Uterus (tissue), 4 donors: ENCODE measurements around the gene TMEM156. TPM values are rescaled to one million over a fixed set of nuclear protein-coding genes. Genes with fewer than 3 reads are reported as not detected.

Experiments
- DNase-seq, 2 donors: peaks; one replicate each; pipeline ENCODE4 v3.0.0-alpha.2; 2019 to 2020
- H3K27ac ChIP-seq, 2 donors: fragments of 200-600 bp; sonication (generic); 1 replicate in 1 of 2; 2 replicates in 1 of 2; pipeline ENCODE4 v1.5.1; 2016 to 2018
- H3K27me3 ChIP-seq, 2 donors: fragments of 200-600 bp; sonication (generic); one replicate each; pipeline ENCODE4 v1.5.1; 2018 to 2019; ENCODE audit warnings: control low read depth in 1 of 2
- H3K36me3 ChIP-seq, 2 donors: fragments of 200-600 bp; sonication (generic); one replicate each; pipeline ENCODE4 v1.5.1; 2019; ENCODE audit warnings: control low read depth in 1 of 2
- H3K4me1 ChIP-seq, 2 donors: fragments of 200-600 bp; sonication (generic); one replicate each; pipeline ENCODE4 v1.5.1; 2018 to 2019; ENCODE audit warnings: control low read depth in 1 of 2
- H3K4me3 ChIP-seq, 2 donors: fragments of 200-600 bp; sonication (generic); 1 replicate in 1 of 2; 2 replicates in 1 of 2; pipeline ENCODE4 v1.5.1; 2018 to 2019; ENCODE audit warnings: mild to moderate bottlenecking in 1 of 2
- H3K9me3 ChIP-seq, 2 donors: fragments of 200-600 bp; sonication (generic); one replicate each; pipeline ENCODE4 v1.5.1; 2019; ENCODE audit warnings: control low read depth in 1 of 2
- CTCF ChIP-seq, 4 experiments: fragments of 200-600 bp in 2 of 4; fragments of 450-650 bp in 2 of 4; sonication (generic) in 2 of 4; IDR thresholded peaks; one replicate each; pipeline ENCODE4 v1.5.1; 2016 to 2019; ENCODE audit warnings: antibody characterized with exemption in 4 of 4, mild to moderate bottlenecking in 2 of 4, moderate library complexity in 1 of 4
- POLR2A ChIP-seq, 2 donors: fragments of 450-650 bp; IDR thresholded peaks; one replicate each; pipeline ENCODE4 v1.6.1; 2016; ENCODE audit warnings: antibody characterized with exemption in 2 of 2, mild to moderate bottlenecking in 1 of 2, moderate library complexity in 1 of 2
- intact Hi-C: fragments of 100-400 bp; cut with DNase I; formaldehyde crosslinking; loops from one replicate; pipeline ENCODE4 v1.15.1; 2023; ENCODE audit warnings: low total_unique reads
- total RNA-seq, 4 donors: library from RNA; depleted of rRNA in 3 of 4; stranded (reverse); fragments of >200 nt in 3 of 4; gene quantifications; one replicate each; pipeline versions ENCODE4 v1.1.0 to v1.2.4, GENCODE V29; 2014 to 2023
- donor health status: DM: yes; HTN: yes; CAD: no.

Gene TMEM156
- total RNA-seq, 4 donors from 2014 or later: 0.37 to 0.41 TPM; not detected in 2

- DNase-seq: peak; percentile 92 to 95
- Histone ChIP-seq H3K27me3 (no peaks in the 10 kb centered on the region), H3K36me3 (no peaks in the 10 kb centered on the region), H3K4me3 (peak overlapping the region; percentile 53 to 97), H3K4me1 (no peaks in the 10 kb centered on the region), H3K9me3 (no peaks in the 10 kb centered on the region), H3K27ac (peak overlapping the region; percentile 95 to 96)
- intact Hi-C loops: no loop called here
- peak in 1 of 4 experiments; percentile 3 for TF ChIP-seq CTCF (IDR thresholded peaks at IDR 0.05)
- peak in 1 of 2 donors; percentile 37 for TF ChIP-seq POLR2A (IDR thresholded peaks at IDR 0.05)
These were observed 12.3 kb upstream of the TMEM156 start for GRCh38 chr4:39044364-39044955.

GRCh38 chr4:39043861-39044363, 11.7 kb upstream of the TMEM156 start:
- no peaks in the 10 kb centered on the region for H3K27me3 ChIP-seq
- intact Hi-C loops: no loop called here
- H3K27ac ChIP-seq: peak overlapping the region; percentile 95 to 96
- H3K9me3 ChIP-seq: no peaks in the 10 kb centered on the region
- no peak for TF ChIP-seq CTCF (IDR thresholded peaks at IDR 0.05)
- no peak for TF ChIP-seq POLR2A (IDR thresholded peaks at IDR 0.05)
- H3K4me1 ChIP-seq: no peaks in the 10 kb centered on the region
- no peak for DNase-seq
- H3K4me3 ChIP-seq: peak overlapping the region; percentile 53 to 97
- no peaks in the 10 kb centered on the region for H3K36me3 ChIP-seq

- TF ChIP-seq POLR2A (IDR thresholded peaks at IDR 0.05): no peak
- no peak for TF ChIP-seq CTCF (IDR thresholded peaks at IDR 0.05)
- no peaks in the 10 kb centered on the region for H3K27me3 ChIP-seq
- H3K4me1 ChIP-seq: no peaks in the 10 kb centered on the region
- no peaks in the 10 kb centered on the region for H3K9me3 ChIP-seq
- H3K36me3 ChIP-seq: no peaks in the 10 kb centered on the region
- intact Hi-C loops: no loop called here
- no peak for DNase-seq
- H3K4me3 ChIP-seq: no peak overlapping the region
- peak overlapping the region; percentile 95 to 96 for H3K27ac ChIP-seq
These were observed 11.1 kb upstream of the TMEM156 start for GRCh38 chr4:39043058-39043860.

- Histone ChIP-seq H3K9me3 (no peaks in the 10 kb centered on the region), H3K4me1 (no peaks in the 10 kb centered on the region), H3K4me3 (no peak overlapping the region), H3K27ac (peak overlapping the region in 1 of 2 donors; percentile 96), H3K27me3 (no peaks in the 10 kb centered on the region), H3K36me3 (no peaks in the 10 kb centered on the region)
- intact Hi-C loops: no loop called here
- no peak for DNase-seq
- TF ChIP-seq POLR2A (IDR thresholded peaks at IDR 0.05) (no peak), CTCF (IDR thresholded peaks at IDR 0.05) (no peak)
These were observed 10.2 kb upstream of the TMEM156 start for GRCh38 chr4:39042366-39042765.

GRCh38 chr4:39039108-39039507, 6.9 kb upstream of the TMEM156 start:
- no peak for DNase-seq
- Histone ChIP-seq H3K36me3 (no peaks in the 10 kb centered on the region), H3K27me3 (no peaks in the 10 kb centered on the region), H3K9me3 (no peaks in the 10 kb centered on the region), H3K27ac (no peak overlapping the region), H3K4me1 (no peaks in the 10 kb centered on the region), H3K4me3 (no peak overlapping the region)
- TF ChIP-seq CTCF (IDR thresholded peaks at IDR 0.05): no peak
- TF ChIP-seq POLR2A (IDR thresholded peaks at IDR 0.05): no peak
- intact Hi-C loops: no loop called here
